Measurements from ENCODE around the gene PLB1. TPM values are rescaled to one million over a fixed set of nuclear protein-coding genes. Genes with fewer than 3 reads are reported as not detected.

Gene PLB1
- polyA plus RNA-seq, 3 donors, result 20.2 to 35.8 (median 23.9) TPM

GRCh38 chr2:28643327-28643726, 147.5 kb downstream of the PLB1 start:
- H2AFZ ChIP-seq (ENCODE audit: insufficient read depth, low read depth, low read length, poor library complexity, severe bottlenecking), result no peak overlapping the region
- peaks cover 20% of the 10 kb centered on the region for H3K4me1 Mint-ChIP-seq
- peaks cover 5 to 12% of the 10 kb centered on the region in 2 donors for H3K4me1 ChIP-seq (ENCODE audit: control insufficient read depth in 1 of 2, insufficient read depth in 2 of 2, low read length in 2 of 2)
- DNase-seq, result no peak
- TF ChIP-seq, protein P1, sequence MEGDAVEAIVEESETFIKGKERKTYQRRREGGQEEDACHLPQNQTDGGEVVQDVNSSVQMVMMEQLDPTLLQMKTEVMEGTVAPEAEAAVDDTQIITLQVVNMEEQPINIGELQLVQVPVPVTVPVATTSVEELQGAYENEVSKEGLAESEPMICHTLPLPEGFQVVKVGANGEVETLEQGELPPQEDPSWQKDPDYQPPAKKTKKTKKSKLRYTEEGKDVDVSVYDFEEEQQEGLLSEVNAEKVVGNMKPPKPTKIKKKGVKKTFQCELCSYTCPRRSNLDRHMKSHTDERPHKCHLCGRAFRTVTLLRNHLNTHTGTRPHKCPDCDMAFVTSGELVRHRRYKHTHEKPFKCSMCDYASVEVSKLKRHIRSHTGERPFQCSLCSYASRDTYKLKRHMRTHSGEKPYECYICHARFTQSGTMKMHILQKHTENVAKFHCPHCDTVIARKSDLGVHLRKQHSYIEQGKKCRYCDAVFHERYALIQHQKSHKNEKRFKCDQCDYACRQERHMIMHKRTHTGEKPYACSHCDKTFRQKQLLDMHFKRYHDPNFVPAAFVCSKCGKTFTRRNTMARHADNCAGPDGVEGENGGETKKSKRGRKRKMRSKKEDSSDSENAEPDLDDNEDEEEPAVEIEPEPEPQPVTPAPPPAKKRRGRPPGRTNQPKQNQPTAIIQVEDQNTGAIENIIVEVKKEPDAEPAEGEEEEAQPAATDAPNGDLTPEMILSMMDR (IDR thresholded peaks at IDR 0.05), result no peak
- no peak overlapping the region for H3K4me3 Mint-ChIP-seq
- peaks cover 0 to 10% of the 10 kb centered on the region in 2 donors for H3K36me3 ChIP-seq (replicated peaks in 1 of 2; ENCODE audit: control insufficient read depth in 1 of 2, insufficient read depth in 2 of 2, low read length in 2 of 2)
- H3K4me3 ChIP-seq (replicated peaks in 1 of 3; ENCODE audit: low read depth in 2 of 3, low read length in 3 of 3), result no peak overlapping the region
- peaks cover 0 to 3% (median 1%) of the 10 kb centered on the region in 3 donors for H3K27me3 Mint-ChIP-seq (ENCODE audit: low read depth in 3 of 3)
- H3K4me2 ChIP-seq (replicated peaks; ENCODE audit: extremely low read depth, low read length, poor library complexity, severe bottlenecking), result no peak overlapping the region
- no peaks in the 10 kb centered on the region for H3K9me3 Mint-ChIP-seq
- H3K79me2 ChIP-seq (ENCODE audit: insufficient read depth, low read length), result no peaks in the 10 kb centered on the region
- WGBS (ENCODE audit: insufficient coverage), result 79% methylated on average over 2 of the region's 6 CpGs
- H3K9me3 ChIP-seq (replicated peaks in 1 of 2; ENCODE audit: control insufficient read depth in 1 of 2, insufficient read depth in 1 of 2, low read length in 2 of 2), result no peaks in the 10 kb centered on the region
- no peaks in the 10 kb centered on the region for H4K20me1 ChIP-seq (ENCODE audit: insufficient read depth, low read length)
- peak overlapping the region in 4 of 7 donors; percentile 58 to 83 (median 66) for H3K27ac Mint-ChIP-seq
- intact Hi-C loops (cut with micrococcal nuclease), result no loop called here
- H3K27me3 ChIP-seq (ENCODE audit: control insufficient read depth in 2 of 2, insufficient read depth in 2 of 2, low read length in 2 of 2), result no peaks in the 10 kb centered on the region
- no peak overlapping the region for H3K27ac ChIP-seq (ENCODE audit: low read depth in 1 of 2, low read length in 2 of 2)
- H3K36me3 Mint-ChIP-seq, result peaks cover 16 to 35% of the 10 kb centered on the region in 2 donors
- no peak overlapping the region for H3K9ac ChIP-seq (ENCODE audit: insufficient read depth, low read length, poor library complexity, severe bottlenecking)

DNA sequence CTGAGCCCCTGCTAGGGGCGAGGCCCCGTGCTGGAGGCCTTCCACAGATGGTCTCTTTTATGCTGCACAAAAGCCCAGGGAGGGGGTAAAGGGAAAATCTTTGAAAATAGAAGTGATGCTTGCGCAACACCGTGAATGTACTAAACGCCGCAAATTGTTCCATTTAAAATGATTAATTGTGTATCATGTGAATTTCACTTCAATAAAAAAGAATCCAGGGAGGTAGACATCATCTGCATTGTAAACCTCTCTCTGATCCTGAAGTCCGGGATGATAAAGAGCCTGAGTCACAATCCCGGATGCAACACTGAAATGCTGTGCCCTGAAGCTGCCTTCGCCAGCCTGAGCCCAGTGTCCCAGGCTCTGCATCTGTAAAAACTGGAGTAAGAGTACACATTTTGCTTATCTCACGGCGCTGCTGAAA, 148.1 kb downstream of the PLB1 start:
- Histone ChIP-seq H3K27me3 (ENCODE audit: control insufficient read depth in 2 of 2, insufficient read depth in 2 of 2, low read length in 2 of 2) (no peaks in the 10 kb centered on the region), H3K4me3 (replicated peaks in 1 of 3; ENCODE audit: low read depth in 2 of 3, low read length in 3 of 3) (no peak overlapping the region), H3K9ac (ENCODE audit: insufficient read depth, low read length, poor library complexity, severe bottlenecking) (no peak overlapping the region), H4K20me1 (ENCODE audit: insufficient read depth, low read length) (no peaks in the 10 kb centered on the region), H3K9me3 (replicated peaks in 1 of 2; ENCODE audit: control insufficient read depth in 1 of 2, insufficient read depth in 1 of 2, low read length in 2 of 2) (no peaks in the 10 kb centered on the region), H3K4me2 (replicated peaks; ENCODE audit: extremely low read depth, low read length, poor library complexity, severe bottlenecking) (no peak overlapping the region), H2AFZ (ENCODE audit: insufficient read depth, low read depth, low read length, poor library complexity, severe bottlenecking) (no peak overlapping the region), H3K27ac (ENCODE audit: low read depth in 1 of 2, low read length in 2 of 2) (peak overlapping the region in 1 of 2 donors; percentile 6), H3K79me2 (ENCODE audit: insufficient read depth, low read length) (no peaks in the 10 kb centered on the region), H3K36me3 (replicated peaks in 1 of 2; ENCODE audit: control insufficient read depth in 1 of 2, insufficient read depth in 2 of 2, low read length in 2 of 2) (peaks cover 0 to 9% of the 10 kb centered on the region in 2 donors), H3K4me1 (ENCODE audit: control insufficient read depth in 1 of 2, insufficient read depth in 2 of 2, low read length in 2 of 2) (peaks cover 5 to 12% of the 10 kb centered on the region in 2 donors)
- H3K27ac Mint-ChIP-seq, result peak overlapping the region in 5 of 7 donors; percentile 16 to 77 (median 75)
- TF ChIP-seq, protein P1 (IDR thresholded peaks at IDR 0.05), result no peak
- intact Hi-C loops (cut with micrococcal nuclease), result no loop called here
- H3K9me3 Mint-ChIP-seq, result no peaks in the 10 kb centered on the region
- H3K27me3 Mint-ChIP-seq (ENCODE audit: low read depth in 3 of 3), result peaks cover 0 to 3% (median 1%) of the 10 kb centered on the region in 3 donors
- H3K4me1 Mint-ChIP-seq, result peaks cover 20% of the 10 kb centered on the region
- H3K36me3 Mint-ChIP-seq, result peaks cover 13 to 32% of the 10 kb centered on the region in 2 donors
- peak in 1 of 3 donors; percentile 22 for DNase-seq
- 65% methylated on average over 7 of the region's 11 CpGs for WGBS (ENCODE audit: insufficient coverage)
- H3K4me3 Mint-ChIP-seq, result no peak overlapping the region
